D341Med (cell line): ENCODE data around the gene DAPK1.

Experiments
- DNase-seq: peaks from one replicate; pipeline ENCODE4 v3.0.0; 2012; ENCODE audit warnings: low spot score

DAPK1 gene

GRCh38 chr9:87593359-87593980 is 95.8 kb downstream of the DAPK1 start:
- no peak for DNase-seq

- no peak for DNase-seq
Measured at GRCh38 chr9:87594194-87594593, 96.5 kb downstream of the DAPK1 start.

- DNase-seq, result no peak
Measured at GRCh38 chr9:87594662-87595061, 97.0 kb downstream of the DAPK1 start.

- no peak for DNase-seq
Measured at GRCh38 chr9:87595610-87596009, 97.9 kb downstream of the DAPK1 start.

GRCh38 chr9:87596862-87597261 is 99.2 kb downstream of the DAPK1 start:
- DNase-seq, result no peak

- DNase-seq, result no peak
Measured at GRCh38 chr9:87597710-87598443, 100.2 kb downstream of the DAPK1 start.

- no peak for DNase-seq
Measured at GRCh38 chr9:87599901-87600610, 102.4 kb downstream of the DAPK1 start.

- DNase-seq, result no peak
Measured at GRCh38 chr9:87601176-87601575, 103.5 kb downstream of the DAPK1 start.

- no peak for DNase-seq
Measured at GRCh38 chr9:87601595-87601994, 103.9 kb downstream of the DAPK1 start.

GRCh38 chr9:87602933-87603643 is 105.4 kb downstream of the DAPK1 start:
- no peak for DNase-seq

- DNase-seq, result no peak
Measured at GRCh38 chr9:87603854-87604490, 106.3 kb downstream of the DAPK1 start.

GRCh38 chr9:87604886-87605588 is 107.4 kb downstream of the DAPK1 start:
- no peak for DNase-seq

GRCh38 chr9:87605676-87606075 is 108.0 kb downstream of the DAPK1 start:
- no peak for DNase-seq

- DNase-seq, result no peak
Measured at GRCh38 chr9:87606841-87607521, 109.3 kb downstream of the DAPK1 start.

GRCh38 chr9:87607859-87608258 is 110.2 kb downstream of the DAPK1 start:
- no peak for DNase-seq

GRCh38 chr9:87609002-87609401 is 111.3 kb downstream of the DAPK1 start:
- DNase-seq, result no peak

GRCh38 chr9:87609486-87609885 is 111.8 kb downstream of the DAPK1 start:
- DNase-seq, result no peak

GRCh38 chr9:87610200-87611155 is 112.8 kb downstream of the DAPK1 start:
- no peak for DNase-seq

GRCh38 chr9:87611776-87612175 is 114.1 kb downstream of the DAPK1 start:
- no peak for DNase-seq

- no peak for DNase-seq
Measured at GRCh38 chr9:87612536-87612935, 114.9 kb downstream of the DAPK1 start.
